Amniotic stem cell (primary cell): ENCODE results near the gene TIMM23B.
"Not testable (repeated sequence)": the region's sequence is repeated elsewhere in the genome, so short reads cannot be mapped to it uniquely, and the experiment has no call there.

Experiments used
- DNase-seq: peaks from one replicate; lab custom pipeline; 2025; lab: John Stamatoyannopoulos, UW

Gene TIMM23B

GRCh38 chr10:49977756-49978155 is 35.9 kb downstream of the TIMM23B start:
- not testable (repeated sequence) for DNase-seq

GRCh38 chr10:49987207-49987606 is 45.4 kb downstream of the TIMM23B start:
- not testable (repeated sequence) for DNase-seq

- not testable (repeated sequence) for DNase-seq
Observed at GRCh38 chr10:49988376-49988775, 46.5 kb downstream of the TIMM23B start, which contains the start of gene AGAP6. TSS of gene AGAP6 (plus strand) at chr10:49988406. CDS start at chr10:49988716, 310 bp downstream.

GRCh38 chr10:49995321-49995720 is 53.5 kb downstream of the TIMM23B start:
- DNase-seq: not testable (repeated sequence)

GRCh38 chr10:50014024-50014423 is 72.2 kb downstream of the TIMM23B start:
- DNase-seq: not testable (repeated sequence)

GRCh38 chr10:50015596-50016220 is 73.9 kb downstream of the TIMM23B start:
- DNase-seq: not testable (repeated sequence)

- not testable (repeated sequence) for DNase-seq
Observed at GRCh38 chr10:50016926-50017325, 75.1 kb downstream of the TIMM23B start.

GRCh38 chr10:50017646-50018045 is 75.8 kb downstream of the TIMM23B start:
- not testable (repeated sequence) for DNase-seq

GRCh38 chr10:50019279-50019678 is 77.4 kb downstream of the TIMM23B start:
- not testable (repeated sequence) for DNase-seq

GRCh38 chr10:50020451-50021024 is 78.7 kb downstream of the TIMM23B start:
- DNase-seq: not testable (repeated sequence)

- no peak for DNase-seq
Observed at GRCh38 chr10:50021646-50022045, 79.8 kb downstream of the TIMM23B start.
